ENCODE data around the gene LPAR3.
"Not testable (repeated sequence)": the region's sequence is repeated elsewhere in the genome, so short reads cannot be mapped to it uniquely, and the experiment has no call there.

LPAR3 gene

GRCh38 chr1:84928979-84929378 lies 36.0 kb upstream of the LPAR3 start:
- Histone ChIP-seq H3K9ac (ENCODE audit: low read depth in 1 of 2, low read length in 2 of 2) (no peak overlapping the region), H3K9me3 (ENCODE audit: control insufficient read depth in 2 of 2, low read length in 2 of 2) (no peaks in the 10 kb centered on the region), H3K4me1 (ENCODE audit: control insufficient read depth in 2 of 2, insufficient read depth in 2 of 2, low read length in 2 of 2) (no peaks in the 10 kb centered on the region), H3K27ac (ENCODE audit: low read depth in 2 of 2, low read length in 2 of 2) (no peak overlapping the region), H3K27me3 (ENCODE audit: control insufficient read depth in 2 of 2, insufficient read depth in 2 of 2, low read length in 2 of 2) (no peaks in the 10 kb centered on the region), H3K36me3 (ENCODE audit: control insufficient read depth in 2 of 2, insufficient read depth in 2 of 2, low read length in 2 of 2) (no peaks in the 10 kb centered on the region), H3K4me3 (ENCODE audit: low read length in 2 of 2) (no peak overlapping the region)

- no peak overlapping the region for H3K9ac ChIP-seq (ENCODE audit: low read depth in 1 of 2, low read length in 2 of 2)
- H3K4me3 ChIP-seq (ENCODE audit: low read length in 2 of 2): no peak overlapping the region
- no peaks in the 10 kb centered on the region for H3K36me3 ChIP-seq (ENCODE audit: control insufficient read depth in 2 of 2, insufficient read depth in 2 of 2, low read length in 2 of 2)
- H3K27ac ChIP-seq (ENCODE audit: low read depth in 2 of 2, low read length in 2 of 2): no peak overlapping the region
- H3K27me3 ChIP-seq (ENCODE audit: control insufficient read depth in 2 of 2, insufficient read depth in 2 of 2, low read length in 2 of 2): no peaks in the 10 kb centered on the region
- H3K9me3 ChIP-seq (ENCODE audit: control insufficient read depth in 2 of 2, low read length in 2 of 2): no peaks in the 10 kb centered on the region
- H3K4me1 ChIP-seq (ENCODE audit: control insufficient read depth in 2 of 2, insufficient read depth in 2 of 2, low read length in 2 of 2): no peaks in the 10 kb centered on the region
Measured at GRCh38 chr1:84923317-84923716, 30.3 kb upstream of the LPAR3 start.

- Histone ChIP-seq H3K36me3 (ENCODE audit: control insufficient read depth in 2 of 2, insufficient read depth in 2 of 2, low read length in 2 of 2) (no peaks in the 10 kb centered on the region), H3K9ac (ENCODE audit: low read depth in 1 of 2, low read length in 2 of 2) (no peak overlapping the region), H3K4me3 (ENCODE audit: low read length in 2 of 2) (no peak overlapping the region), H3K27ac (ENCODE audit: low read depth in 2 of 2, low read length in 2 of 2) (no peak overlapping the region), H3K4me1 (ENCODE audit: control insufficient read depth in 2 of 2, insufficient read depth in 2 of 2, low read length in 2 of 2) (no peaks in the 10 kb centered on the region), H3K9me3 (ENCODE audit: control insufficient read depth in 2 of 2, low read length in 2 of 2) (no peaks in the 10 kb centered on the region), H3K27me3 (ENCODE audit: control insufficient read depth in 2 of 2, insufficient read depth in 2 of 2, low read length in 2 of 2) (no peaks in the 10 kb centered on the region)
Measured at GRCh38 chr1:84920159-84920558, 27.2 kb upstream of the LPAR3 start.

GRCh38 chr1:84919461-84919970 lies 26.5 kb upstream of the LPAR3 start:
- H3K27me3 ChIP-seq (ENCODE audit: control insufficient read depth in 2 of 2, insufficient read depth in 2 of 2, low read length in 2 of 2): no peaks in the 10 kb centered on the region
- no peaks in the 10 kb centered on the region for H3K4me1 ChIP-seq (ENCODE audit: control insufficient read depth in 2 of 2, insufficient read depth in 2 of 2, low read length in 2 of 2)
- H3K9me3 ChIP-seq (ENCODE audit: control insufficient read depth in 2 of 2, low read length in 2 of 2): no peaks in the 10 kb centered on the region
- no peak overlapping the region for H3K27ac ChIP-seq (ENCODE audit: low read depth in 2 of 2, low read length in 2 of 2)
- no peak overlapping the region for H3K9ac ChIP-seq (ENCODE audit: low read depth in 1 of 2, low read length in 2 of 2)
- no peak overlapping the region for H3K4me3 ChIP-seq (ENCODE audit: low read length in 2 of 2)
- no peaks in the 10 kb centered on the region for H3K36me3 ChIP-seq (ENCODE audit: control insufficient read depth in 2 of 2, insufficient read depth in 2 of 2, low read length in 2 of 2)

- no peaks in the 10 kb centered on the region for H3K27me3 ChIP-seq (ENCODE audit: control insufficient read depth in 2 of 2, insufficient read depth in 2 of 2, low read length in 2 of 2)
- H3K4me1 ChIP-seq (ENCODE audit: control insufficient read depth in 2 of 2, insufficient read depth in 2 of 2, low read length in 2 of 2): no peaks in the 10 kb centered on the region
- H3K9ac ChIP-seq (ENCODE audit: low read depth in 1 of 2, low read length in 2 of 2): no peak overlapping the region
- no peak overlapping the region for H3K27ac ChIP-seq (ENCODE audit: low read depth in 2 of 2, low read length in 2 of 2)
- H3K9me3 ChIP-seq (ENCODE audit: control insufficient read depth in 2 of 2, low read length in 2 of 2): no peaks in the 10 kb centered on the region
- H3K4me3 ChIP-seq (ENCODE audit: low read length in 2 of 2): no peak overlapping the region
- no peaks in the 10 kb centered on the region for H3K36me3 ChIP-seq (ENCODE audit: control insufficient read depth in 2 of 2, insufficient read depth in 2 of 2, low read length in 2 of 2)
Measured at GRCh38 chr1:84918726-84919336, 25.8 kb upstream of the LPAR3 start.

- H3K27me3 ChIP-seq (ENCODE audit: control insufficient read depth in 2 of 2, insufficient read depth in 2 of 2, low read length in 2 of 2): no peaks in the 10 kb centered on the region
- H3K4me3 ChIP-seq (ENCODE audit: low read length in 2 of 2): no peak overlapping the region
- no peaks in the 10 kb centered on the region for H3K36me3 ChIP-seq (ENCODE audit: control insufficient read depth in 2 of 2, insufficient read depth in 2 of 2, low read length in 2 of 2)
- H3K27ac ChIP-seq (ENCODE audit: low read depth in 2 of 2, low read length in 2 of 2): no peak overlapping the region
- no peak overlapping the region for H3K9ac ChIP-seq (ENCODE audit: low read depth in 1 of 2, low read length in 2 of 2)
- H3K9me3 ChIP-seq (ENCODE audit: control insufficient read depth in 2 of 2, low read length in 2 of 2): no peaks in the 10 kb centered on the region
- H3K4me1 ChIP-seq (ENCODE audit: control insufficient read depth in 2 of 2, insufficient read depth in 2 of 2, low read length in 2 of 2): peaks cover 0 to 2% of the 10 kb centered on the region in 2 donors
Measured at GRCh38 chr1:84916897-84917296, 23.9 kb upstream of the LPAR3 start.

- Histone ChIP-seq H3K4me3 (ENCODE audit: low read length in 2 of 2) (no peak overlapping the region), H3K27me3 (ENCODE audit: control insufficient read depth in 2 of 2, insufficient read depth in 2 of 2, low read length in 2 of 2) (no peaks in the 10 kb centered on the region), H3K4me1 (ENCODE audit: control insufficient read depth in 2 of 2, insufficient read depth in 2 of 2, low read length in 2 of 2) (peaks cover 0 to 2% of the 10 kb centered on the region in 2 donors), H3K9me3 (ENCODE audit: control insufficient read depth in 2 of 2, low read length in 2 of 2) (no peaks in the 10 kb centered on the region), H3K27ac (ENCODE audit: low read depth in 2 of 2, low read length in 2 of 2) (no peak overlapping the region), H3K9ac (ENCODE audit: low read depth in 1 of 2, low read length in 2 of 2) (no peak overlapping the region), H3K36me3 (ENCODE audit: control insufficient read depth in 2 of 2, insufficient read depth in 2 of 2, low read length in 2 of 2) (no peaks in the 10 kb centered on the region)
Measured at GRCh38 chr1:84913555-84913892, 20.5 kb upstream of the LPAR3 start.

GRCh38 chr1:84912726-84913554 lies 19.9 kb upstream of the LPAR3 start:
- H3K9ac ChIP-seq (ENCODE audit: low read depth in 1 of 2, low read length in 2 of 2): no peak overlapping the region

GRCh38 chr1:84908746-84909464 lies 15.9 kb upstream of the LPAR3 start:
- not testable (repeated sequence) for H3K9ac ChIP-seq (ENCODE audit: low read depth in 1 of 2, low read length in 2 of 2); H3K9me3 ChIP-seq (ENCODE audit: control insufficient read depth in 2 of 2, low read length in 2 of 2); H3K27me3 ChIP-seq (ENCODE audit: control insufficient read depth in 2 of 2, insufficient read depth in 2 of 2, low read length in 2 of 2); H3K36me3 ChIP-seq (ENCODE audit: control insufficient read depth in 2 of 2, insufficient read depth in 2 of 2, low read length in 2 of 2); H3K27ac ChIP-seq (ENCODE audit: low read depth in 2 of 2, low read length in 2 of 2); H3K4me3 ChIP-seq (ENCODE audit: low read length in 2 of 2); H3K4me1 ChIP-seq (ENCODE audit: control insufficient read depth in 2 of 2, insufficient read depth in 2 of 2, low read length in 2 of 2)

More at GRCh38 chr1:84912726-84913554, 19.9 kb upstream of the LPAR3 start:
- Histone ChIP-seq H3K27ac (ENCODE audit: low read depth in 2 of 2, low read length in 2 of 2) (no peak overlapping the region), H3K4me3 (ENCODE audit: low read length in 2 of 2) (no peak overlapping the region), H3K27me3 (ENCODE audit: control insufficient read depth in 2 of 2, insufficient read depth in 2 of 2, low read length in 2 of 2) (no peaks in the 10 kb centered on the region), H3K36me3 (ENCODE audit: control insufficient read depth in 2 of 2, insufficient read depth in 2 of 2, low read length in 2 of 2) (no peaks in the 10 kb centered on the region), H3K9me3 (ENCODE audit: control insufficient read depth in 2 of 2, low read length in 2 of 2) (no peaks in the 10 kb centered on the region), H3K4me1 (ENCODE audit: control insufficient read depth in 2 of 2, insufficient read depth in 2 of 2, low read length in 2 of 2) (peaks cover 0 to 2% of the 10 kb centered on the region in 2 donors)
